HG03442 (cell line): ENCODE measurements around the gene ADAMTSL1.

Experiments
- ATAC-seq: cut with Tn5 transposase; IDR thresholded peaks from one replicate; pipeline ENCODE4 v1.9.1; 2021; ENCODE audit warnings: mild to moderate bottlenecking, moderate library complexity; ENCODE audit not compliant: unreplicated experiment

The ADAMTSL1 gene

GRCh38 chr9:18605766-18606180, 131.8 kb downstream of the ADAMTSL1 start:
- ATAC-seq: no peak

- ATAC-seq: no peak
Observed at GRCh38 chr9:18606281-18606680, 132.3 kb downstream of the ADAMTSL1 start.

GRCh38 chr9:18606846-18607245, 132.9 kb downstream of the ADAMTSL1 start:
- no peak for ATAC-seq

GRCh38 chr9:18608371-18608770, 134.4 kb downstream of the ADAMTSL1 start:
- no peak for ATAC-seq

GRCh38 chr9:18610956-18611355, 137.0 kb downstream of the ADAMTSL1 start:
- ATAC-seq: no peak

- ATAC-seq: no peak
Observed at GRCh38 chr9:18611971-18612370, 138.0 kb downstream of the ADAMTSL1 start.

GRCh38 chr9:18614116-18614515, 140.2 kb downstream of the ADAMTSL1 start:
- no peak for ATAC-seq

GRCh38 chr9:18614651-18615050, 140.7 kb downstream of the ADAMTSL1 start:
- no peak for ATAC-seq

GRCh38 chr9:18616976-18617375, 143.0 kb downstream of the ADAMTSL1 start:
- no peak for ATAC-seq

- no peak for ATAC-seq
Observed at GRCh38 chr9:18617759-18618158, 143.8 kb downstream of the ADAMTSL1 start.

- ATAC-seq: no peak
Observed at GRCh38 chr9:18618862-18619261, 144.9 kb downstream of the ADAMTSL1 start.

GRCh38 chr9:18622186-18622836, 148.4 kb downstream of the ADAMTSL1 start:
- no peak for ATAC-seq

GRCh38 chr9:18623221-18624079, 149.5 kb downstream of the ADAMTSL1 start:
- no peak for ATAC-seq

- no peak for ATAC-seq
Observed at GRCh38 chr9:18626046-18626698, 152.2 kb downstream of the ADAMTSL1 start.

GRCh38 chr9:18629136-18629535, 155.2 kb downstream of the ADAMTSL1 start:
- no peak for ATAC-seq

- ATAC-seq: no peak
Observed at GRCh38 chr9:18632632-18633403, 158.9 kb downstream of the ADAMTSL1 start.

- ATAC-seq: no peak
Observed at GRCh38 chr9:18636781-18637180, 162.8 kb downstream of the ADAMTSL1 start.

GRCh38 chr9:18638371-18639249, 164.7 kb downstream of the ADAMTSL1 start:
- ATAC-seq: no peak

- no peak for ATAC-seq
Observed at GRCh38 chr9:18639911-18640310, 166.0 kb downstream of the ADAMTSL1 start.
